SH-SY5Y (cell line): ENCODE data around the gene NEK6.
A peak's percentile ranks its signal among the peaks of the same experiment; 100 is the strongest.

Experiments
- GATA2 ChIP-seq: IDR thresholded peaks from 2 replicates; pipeline ENCODE4 v1.6.1; 2011; ENCODE audit warnings: mild to moderate bottlenecking, low read depth, low read length
- GATA3 ChIP-seq: IDR thresholded peaks from 2 replicates; pipeline ENCODE4 v1.6.1; 2011; ENCODE audit warnings: low read depth, mild to moderate bottlenecking, low read length, moderate library complexity

The NEK6 gene

DNA sequence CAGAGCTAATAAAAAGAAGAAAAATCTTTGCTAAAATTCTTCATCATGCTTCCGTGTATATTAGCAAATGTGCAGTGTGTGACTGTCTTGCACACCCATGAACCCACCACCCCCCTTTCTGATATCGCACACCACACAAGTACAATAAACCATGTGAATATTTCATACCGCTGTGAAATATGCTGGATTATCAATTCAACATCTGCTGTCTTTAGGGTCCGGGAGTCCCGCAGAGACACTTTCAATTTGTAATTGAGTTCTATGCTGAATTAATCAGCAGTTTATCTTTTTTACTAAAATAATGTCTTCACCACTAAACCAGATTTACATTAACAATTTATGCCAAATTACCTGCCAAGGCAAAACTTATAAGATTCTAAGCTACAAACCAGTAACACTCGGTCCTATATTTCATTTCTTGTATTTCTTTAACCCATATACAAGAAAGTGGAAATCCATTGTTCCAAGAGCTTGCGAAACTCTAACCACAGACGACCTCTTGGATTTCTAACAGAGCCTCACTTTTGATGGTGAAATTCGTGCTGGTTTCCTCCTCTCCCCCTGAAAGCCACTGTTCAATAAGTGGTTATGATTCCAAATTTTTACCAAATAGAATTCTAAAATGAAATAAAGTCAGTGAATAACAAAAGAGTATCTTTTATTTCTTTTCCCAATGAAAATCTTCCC lies 113.3 kb downstream of the NEK6 start:
- no peak for TF ChIP-seq GATA2
- TF ChIP-seq GATA3, result no peak

- TF ChIP-seq GATA3, result no peak
- no peak for TF ChIP-seq GATA2
Measured at GRCh38 chr9:124372038-124372437, 114.3 kb downstream of the NEK6 start.

GRCh38 chr9:124373386-124373785 lies 115.6 kb downstream of the NEK6 start:
- TF ChIP-seq GATA2 (no peak), GATA3 (no peak)

DNA sequence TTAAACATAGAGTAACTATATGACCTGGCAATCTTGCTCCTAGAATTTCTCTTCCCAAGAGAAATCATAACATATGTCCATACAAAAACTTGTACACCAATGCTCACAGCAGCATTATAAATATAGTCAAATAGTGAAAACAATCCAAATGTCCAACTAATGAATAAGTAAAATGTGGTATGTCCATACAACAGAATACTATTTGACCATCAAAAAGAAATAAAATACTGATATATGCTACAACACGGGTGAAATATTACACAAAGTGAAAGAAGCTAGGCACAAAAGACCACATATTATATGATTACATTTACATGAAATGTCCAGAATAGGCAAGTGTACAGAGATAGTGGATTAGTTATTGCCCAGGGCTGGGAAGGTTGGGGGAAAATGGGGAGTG lies 116.1 kb downstream of the NEK6 start:
- TF ChIP-seq GATA2 (no peak), GATA3 (no peak)

DNA sequence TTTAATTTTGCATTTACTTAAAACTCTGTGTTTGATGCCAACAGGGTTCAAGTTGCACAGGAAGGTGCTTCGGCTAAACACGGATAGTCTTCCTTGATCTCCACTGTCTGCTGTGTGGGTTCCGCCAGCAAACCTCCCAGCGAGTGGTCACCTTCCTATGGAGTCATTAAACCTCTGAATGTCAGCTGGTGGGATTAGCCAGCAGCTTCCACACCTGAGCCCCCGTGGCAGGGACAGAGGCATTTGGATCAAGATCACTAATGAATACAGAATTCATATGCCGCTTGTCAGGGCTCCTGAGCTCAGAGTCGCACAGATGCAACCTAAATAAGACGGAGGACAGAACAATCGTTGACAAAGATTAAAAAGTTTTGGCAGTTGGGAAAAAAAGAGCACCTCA lies 118.0 kb downstream of the NEK6 start:
- TF ChIP-seq GATA2 (no peak), GATA3 (no peak)

GRCh38 chr9:124376329-124376728 lies 118.6 kb downstream of the NEK6 start:
- TF ChIP-seq GATA3 (no peak), GATA2 (no peak)

GRCh38 chr9:124377551-124378406 lies 120.0 kb downstream of the NEK6 start:
- TF ChIP-seq GATA2 (no peak), GATA3 (no peak)

DNA sequence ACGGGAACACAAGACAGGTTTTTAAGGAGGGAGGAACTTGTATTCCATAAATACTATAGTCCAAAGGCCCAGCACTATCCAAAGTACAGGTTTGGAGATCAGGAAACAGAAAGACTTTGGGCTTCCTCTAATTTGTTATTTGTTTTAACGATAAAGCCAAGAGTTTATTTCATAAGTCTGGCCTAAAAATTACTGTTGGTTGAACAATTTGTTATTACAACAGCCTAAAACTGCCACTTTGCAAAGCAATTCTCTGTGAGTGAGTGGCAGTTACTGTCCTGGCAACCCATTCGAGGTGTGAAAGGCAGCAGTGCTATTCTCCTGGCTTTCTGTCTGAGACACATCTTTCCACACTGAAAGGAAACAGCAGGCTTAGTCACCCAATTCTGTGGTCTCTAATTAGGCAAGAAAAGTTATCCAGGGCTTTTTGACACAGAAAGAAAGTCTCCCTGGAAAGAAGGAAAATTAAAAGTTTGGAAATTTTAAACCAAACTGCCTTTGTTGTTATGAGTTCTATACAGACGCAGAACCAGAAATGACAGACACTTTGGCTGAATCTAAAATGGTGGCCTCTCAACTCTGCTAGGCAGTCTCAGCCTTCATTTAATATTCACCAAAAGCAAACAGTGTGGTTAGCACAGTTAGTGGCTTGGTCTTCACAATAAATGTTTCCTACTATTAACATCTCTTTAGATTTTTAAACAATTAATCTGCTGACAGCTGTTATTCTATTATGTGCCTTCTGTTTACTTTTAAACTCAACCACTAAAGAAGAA lies 123.6 kb downstream of the NEK6 start:
- no peak for TF ChIP-seq GATA3
- no peak for TF ChIP-seq GATA2

DNA sequence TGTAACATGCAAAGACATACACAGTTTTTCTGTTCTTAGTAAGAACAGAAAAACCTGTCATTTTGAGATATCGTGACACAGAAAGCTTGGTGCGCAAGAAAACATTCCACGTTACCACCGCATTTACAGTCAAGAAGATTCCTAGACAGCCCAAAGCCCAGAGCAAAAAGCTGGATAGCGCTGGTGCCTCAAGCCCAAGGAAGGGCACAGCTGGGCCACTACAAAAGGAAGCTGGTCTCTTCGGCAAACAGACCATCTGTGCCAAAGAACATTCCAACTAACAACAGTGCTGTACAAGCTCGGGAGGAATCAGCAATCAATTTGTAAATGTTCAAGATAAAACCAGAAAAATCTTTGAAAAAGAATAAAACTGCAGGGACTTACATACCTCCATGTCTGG lies 126.5 kb downstream of the NEK6 start:
- no peak for TF ChIP-seq GATA3

- no peak for TF ChIP-seq GATA3
- no peak for TF ChIP-seq GATA2
Measured at GRCh38 chr9:124384846-124385245, 127.1 kb downstream of the NEK6 start.

- TF ChIP-seq GATA3 (peak; percentile 97), GATA2 (peak; percentile 89)
Measured at GRCh38 chr9:124385623-124386022, 127.9 kb downstream of the NEK6 start.

DNA sequence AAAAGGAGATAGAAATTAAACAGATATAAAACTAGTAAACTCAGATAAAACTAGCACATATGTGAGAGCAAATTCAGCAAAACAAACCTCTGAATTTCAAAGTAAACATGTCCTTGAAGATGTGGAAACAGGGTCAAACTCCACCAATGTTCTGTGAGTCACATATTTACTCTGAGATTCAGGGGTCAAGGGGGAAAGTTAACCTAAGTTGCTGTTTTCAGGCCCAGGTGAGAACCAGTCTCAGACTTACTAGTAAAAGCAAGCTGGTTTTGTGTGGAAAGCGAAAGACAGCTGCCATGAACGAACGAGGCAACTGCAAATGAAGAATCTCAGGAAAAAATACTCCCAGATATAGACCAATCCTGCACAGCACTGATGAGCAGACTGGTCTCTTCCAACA lies 128.5 kb downstream of the NEK6 start:
- TF ChIP-seq GATA3 (no peak), GATA2 (no peak)

GRCh38 chr9:124388275-124389048 lies 130.7 kb downstream of the NEK6 start:
- TF ChIP-seq GATA2 (no peak), GATA3 (no peak)

DNA sequence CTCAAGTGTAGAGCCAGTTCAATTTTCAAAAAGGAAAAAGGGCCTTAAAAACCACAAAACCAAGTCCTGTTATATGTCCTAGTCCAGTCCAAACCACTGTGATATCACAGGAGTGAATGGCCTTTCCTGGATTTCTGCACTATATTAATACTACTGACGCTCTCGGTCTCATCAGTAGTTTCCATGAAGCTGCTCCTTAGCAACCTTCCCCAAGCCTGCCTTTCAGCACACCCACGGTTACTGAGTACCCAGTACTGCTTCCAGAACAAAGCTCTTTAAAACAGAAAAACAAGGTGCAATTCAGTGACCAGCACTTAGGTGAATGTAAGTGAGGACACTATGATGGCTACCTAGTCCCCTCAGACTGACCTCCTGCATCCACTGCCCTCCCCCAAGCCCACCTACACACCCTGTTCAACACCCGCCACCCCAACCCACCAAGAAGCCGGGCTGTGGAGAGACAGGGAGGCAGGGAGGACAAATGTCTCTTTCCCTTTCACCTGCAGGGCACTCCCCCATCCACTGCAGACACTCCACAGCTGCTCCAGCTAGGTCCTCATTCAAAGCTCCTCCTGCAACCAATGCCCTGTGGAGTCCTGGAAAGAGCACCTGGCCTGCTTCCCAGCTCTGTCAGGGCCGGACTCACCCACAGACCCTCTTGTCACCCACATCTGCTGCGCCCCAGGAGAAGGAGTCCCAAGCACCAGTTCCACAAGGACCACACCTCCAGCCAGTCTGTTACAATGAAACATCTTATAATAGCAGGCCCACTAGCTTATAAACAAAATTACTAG lies 131.6 kb downstream of the NEK6 start:
- TF ChIP-seq GATA2 (no peak), GATA3 (no peak)
